Measurements from ENCODE around the gene JADE3.
A peak's percentile ranks its signal among the peaks of the same experiment; 100 is the strongest.

Gene JADE3

DNA sequence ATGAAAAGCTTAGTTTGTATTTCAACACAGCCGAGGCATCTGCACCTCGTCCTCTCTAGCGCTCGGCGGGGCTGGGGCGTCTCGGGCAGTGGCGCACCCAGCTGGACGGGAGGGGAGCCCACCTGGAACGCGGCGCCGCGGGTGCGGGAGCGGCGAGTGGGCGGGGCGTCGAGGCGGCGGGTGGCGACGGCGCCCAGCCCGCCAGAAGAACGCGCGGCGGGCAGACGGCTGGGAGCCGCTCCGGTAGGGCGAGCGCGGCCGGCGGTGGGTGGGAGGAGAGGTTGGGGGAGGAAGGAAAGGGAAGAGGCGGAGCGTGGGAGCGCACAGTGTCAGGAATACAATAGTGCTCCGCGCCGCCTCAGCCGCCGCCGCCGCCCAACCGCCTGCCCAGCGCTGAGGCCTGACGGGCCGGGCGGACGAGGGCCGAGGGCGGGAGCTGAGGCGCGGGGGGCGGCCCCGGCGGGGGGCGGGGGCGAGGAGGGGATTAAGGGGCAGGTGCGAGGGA is at the start of gene JADE3:
Gene JADE3, plus strand, starts transcription at position 324 of the 505 bp plus-strand sequence. CDS start 72,474 bp downstream, outside the sequence.
- DNase-seq, result peak; percentile 78

DNA sequence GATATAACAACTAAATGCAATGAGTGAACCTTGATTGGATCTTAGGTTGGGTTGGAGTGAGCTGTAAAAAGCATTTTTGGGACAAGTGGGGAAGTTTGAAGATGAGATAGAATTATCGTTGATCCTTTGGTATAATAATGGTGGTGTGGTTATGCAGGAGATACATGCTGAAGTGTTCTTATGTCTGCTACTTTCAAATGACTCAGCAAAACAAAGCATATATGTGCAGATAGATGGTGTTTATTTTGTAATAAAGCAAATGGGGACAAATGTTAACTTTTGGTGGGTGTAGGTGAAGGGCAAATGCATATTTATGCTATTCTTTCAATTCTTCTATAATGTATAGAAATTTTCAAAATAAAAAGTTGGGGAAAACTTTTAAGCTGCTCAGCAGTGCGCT is 49.1 kb upstream of the JADE3 start:
- DNase-seq, result no peak

DNA sequence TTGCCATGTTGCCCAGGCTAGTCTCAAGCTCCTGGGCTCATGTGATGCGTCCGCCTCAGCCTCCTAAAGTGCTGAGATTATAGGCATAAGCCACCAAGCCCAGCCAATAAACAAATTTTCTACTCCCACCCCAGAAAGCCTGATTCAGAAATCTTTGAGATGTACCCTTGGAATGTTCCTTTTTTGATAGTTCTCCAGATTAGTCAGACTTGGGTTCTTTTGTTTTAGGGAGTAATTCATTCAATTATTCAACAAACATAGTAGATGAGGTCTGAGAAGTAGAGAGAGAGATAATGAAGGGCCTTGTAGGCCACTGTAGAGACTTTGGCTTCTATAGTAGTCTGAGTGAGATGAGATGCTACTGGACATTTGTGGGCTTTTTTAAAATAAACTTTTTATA is 47.6 kb upstream of the JADE3 start:
- DNase-seq, result no peak

DNA sequence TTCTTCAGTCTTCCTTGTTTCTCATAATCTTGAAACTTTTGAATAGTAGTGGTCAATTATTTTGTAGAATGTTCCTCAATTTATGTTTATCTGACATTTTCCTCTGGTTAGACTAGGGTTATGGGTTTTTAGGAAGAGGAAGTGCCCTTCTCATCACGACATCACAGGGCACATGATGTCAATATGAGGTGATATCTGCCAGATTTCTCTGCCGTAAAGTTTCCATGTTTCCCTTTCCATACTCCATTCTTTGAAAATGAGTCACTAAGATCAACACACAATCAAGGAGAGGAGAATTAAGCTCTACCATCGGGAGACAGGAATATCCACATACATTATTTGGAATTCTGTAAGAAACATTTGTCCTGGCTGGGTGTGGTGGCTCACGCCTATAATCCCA is 46.9 kb upstream of the JADE3 start:
- no peak for DNase-seq

DNA sequence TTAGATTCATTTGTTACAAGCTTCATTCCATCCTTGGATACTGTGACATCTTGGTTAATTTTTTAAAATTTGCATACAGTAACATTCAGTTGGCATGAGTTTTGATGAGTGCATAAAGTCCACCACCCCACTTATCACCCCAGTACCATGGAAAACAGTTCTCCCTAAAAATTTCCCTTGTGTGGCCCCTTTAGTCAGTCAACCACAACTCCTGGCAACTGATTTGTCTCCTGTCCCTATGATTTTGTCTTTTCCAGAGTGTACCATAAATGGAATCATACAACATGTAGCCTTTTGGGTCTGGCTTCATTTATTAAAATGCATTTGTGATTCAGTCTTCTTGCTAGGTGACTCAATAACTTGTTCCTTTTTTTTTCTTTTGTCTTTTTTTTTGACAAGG is 45.5 kb upstream of the JADE3 start:
- no peak for DNase-seq

DNA sequence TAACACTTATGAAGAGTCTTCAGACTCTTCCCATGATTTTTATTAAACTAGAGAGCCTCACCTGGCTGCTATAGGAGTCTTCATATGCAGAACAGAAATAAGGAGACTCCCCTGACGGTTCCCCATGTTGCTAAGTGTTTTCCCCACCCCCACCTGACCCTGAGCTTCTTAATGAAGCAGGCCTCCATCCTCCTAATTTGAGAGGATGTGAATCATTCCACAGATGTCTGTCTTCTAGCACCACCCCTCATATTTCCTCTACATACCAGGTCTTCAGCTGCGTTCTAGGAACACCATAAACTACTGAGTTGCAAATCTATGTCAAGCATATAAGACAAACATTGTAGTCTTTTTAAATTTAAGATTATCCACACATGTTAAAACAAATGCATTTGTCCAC is 38.5 kb upstream of the JADE3 start:
- no peak for DNase-seq

DNA sequence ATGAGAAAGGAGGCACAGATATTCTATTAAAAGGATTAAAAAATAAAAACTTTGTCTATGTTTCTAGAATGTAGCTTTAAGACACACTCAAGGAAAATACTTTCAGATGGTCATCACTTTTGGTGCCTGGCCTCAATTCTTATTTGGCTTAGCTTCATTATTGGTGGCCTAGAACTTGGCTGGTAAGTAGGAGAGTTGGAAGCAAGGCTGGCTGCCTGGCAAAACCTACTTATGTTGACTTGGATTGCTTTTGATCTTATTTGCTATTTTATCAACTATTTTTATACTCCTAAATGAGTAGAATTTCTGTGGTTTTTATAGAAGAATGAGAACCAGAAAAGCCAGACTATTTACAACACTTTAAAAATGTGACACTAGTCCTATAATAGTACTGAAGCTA is 35.3 kb upstream of the JADE3 start:
- DNase-seq, result no peak

DNA sequence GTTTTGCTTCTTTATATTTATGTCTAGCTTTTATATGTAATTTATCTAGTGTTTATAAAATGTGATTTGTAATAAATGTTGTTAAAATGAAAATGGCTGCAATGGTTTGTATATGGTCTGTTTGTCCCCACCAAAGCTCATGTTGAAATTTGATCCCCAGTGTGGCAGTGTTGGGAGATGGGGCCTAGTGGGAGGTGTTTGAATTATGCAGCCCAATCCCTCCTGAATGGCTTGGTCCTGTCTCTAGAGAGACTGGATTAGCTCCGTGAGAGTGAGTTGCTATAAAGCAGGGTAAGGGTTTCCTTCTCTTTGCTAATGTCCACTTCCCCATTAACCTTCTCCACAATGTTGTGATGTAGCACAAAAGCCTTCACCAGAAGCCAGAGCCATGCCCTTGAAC is 30.0 kb upstream of the JADE3 start:
- no peak for DNase-seq

DNA sequence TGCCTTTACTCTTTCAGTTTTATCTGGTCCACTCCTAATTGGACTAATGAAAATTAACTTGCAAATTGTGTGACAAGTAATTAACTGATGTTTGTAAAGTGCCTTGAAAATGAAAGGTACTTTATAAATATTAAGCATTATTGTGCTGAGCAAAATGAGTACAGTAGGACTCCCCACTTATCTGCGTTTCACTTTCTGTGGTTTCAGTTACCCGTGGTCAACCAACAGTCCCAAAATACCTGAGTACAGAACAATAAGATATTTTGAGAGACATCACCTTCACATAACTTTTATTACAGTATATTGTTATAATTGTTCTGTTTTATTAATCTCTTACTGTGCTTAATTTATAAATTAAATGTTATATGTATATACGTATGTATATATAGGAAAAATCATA is 27.4 kb upstream of the JADE3 start:
- DNase-seq, result no peak

DNA sequence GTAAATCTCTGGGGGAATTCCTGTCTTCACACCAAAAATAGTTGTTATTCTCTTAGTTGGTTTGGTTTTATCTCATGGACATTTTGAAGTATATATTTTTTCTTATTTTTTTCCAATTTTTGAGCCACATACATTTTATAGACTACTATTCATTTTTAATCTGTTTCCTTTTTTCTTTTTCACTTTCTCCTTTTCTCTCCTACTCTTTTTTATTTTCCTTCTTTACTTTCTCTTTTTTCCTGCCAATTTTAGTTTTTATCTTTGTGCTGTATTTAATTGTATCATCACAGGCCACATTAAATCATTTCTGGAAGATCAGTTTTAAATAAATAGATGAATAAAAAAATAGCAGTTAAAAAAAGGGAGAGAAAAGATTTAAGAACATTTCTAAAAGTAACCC is 14.0 kb upstream of the JADE3 start:
- DNase-seq, result no peak

DNA sequence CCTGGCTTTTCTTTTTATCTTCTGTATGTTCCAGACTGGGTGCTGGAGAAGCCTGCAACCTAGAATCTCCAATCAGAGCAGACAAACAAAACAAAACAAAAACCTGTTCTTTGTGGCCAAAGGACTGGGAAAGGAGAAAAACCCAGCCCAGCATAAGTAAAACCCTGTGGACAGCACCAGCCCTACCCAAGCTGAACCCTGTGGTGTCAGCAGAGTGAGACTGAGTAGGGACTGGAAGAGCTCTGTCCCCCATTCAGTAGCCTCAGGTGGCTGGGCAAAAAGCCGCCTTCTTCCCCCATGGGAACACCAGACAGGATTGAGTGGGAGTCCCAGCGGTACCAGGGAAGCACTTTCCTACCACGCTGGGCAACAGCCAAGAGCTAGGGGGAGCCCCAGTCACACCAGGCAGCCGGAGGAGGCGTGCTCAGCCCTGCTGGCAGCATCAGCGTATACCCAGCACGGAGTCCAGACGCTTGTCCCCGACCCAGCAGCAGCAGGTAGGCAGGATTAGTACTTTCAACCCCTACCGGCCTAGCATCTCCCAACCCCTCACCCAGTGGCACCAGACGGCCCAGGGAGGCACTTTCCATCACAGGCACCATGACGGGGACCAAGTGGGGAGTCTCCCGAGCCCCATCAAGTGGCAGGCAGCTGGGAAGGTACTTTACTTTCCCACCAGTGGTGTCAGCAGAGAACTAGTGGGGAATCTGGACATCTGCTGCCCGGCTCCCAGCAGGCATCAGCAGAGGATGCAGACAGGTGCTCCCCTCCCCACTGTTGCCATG is 8.6 kb upstream of the JADE3 start:
- peak; percentile 79 for DNase-seq

DNA sequence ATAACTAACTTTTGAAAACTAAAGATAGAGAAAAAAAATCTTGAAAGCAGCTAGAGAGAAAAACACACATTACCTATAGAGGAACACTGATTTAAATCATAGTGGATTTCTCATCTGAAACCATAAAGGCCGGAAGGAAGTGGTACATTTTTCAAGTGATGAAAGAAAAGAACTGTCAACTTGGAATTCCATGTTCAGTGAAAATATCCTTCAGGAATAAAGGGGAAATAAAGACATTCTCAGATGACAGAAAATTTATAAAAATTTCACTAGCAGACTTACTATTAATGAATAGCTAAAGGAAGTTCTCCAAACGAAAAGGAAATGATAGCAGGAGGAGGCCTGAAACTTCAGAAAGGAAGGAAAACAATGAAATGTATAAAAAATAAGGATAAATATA is 7.6 kb upstream of the JADE3 start:
- no peak for DNase-seq

DNA sequence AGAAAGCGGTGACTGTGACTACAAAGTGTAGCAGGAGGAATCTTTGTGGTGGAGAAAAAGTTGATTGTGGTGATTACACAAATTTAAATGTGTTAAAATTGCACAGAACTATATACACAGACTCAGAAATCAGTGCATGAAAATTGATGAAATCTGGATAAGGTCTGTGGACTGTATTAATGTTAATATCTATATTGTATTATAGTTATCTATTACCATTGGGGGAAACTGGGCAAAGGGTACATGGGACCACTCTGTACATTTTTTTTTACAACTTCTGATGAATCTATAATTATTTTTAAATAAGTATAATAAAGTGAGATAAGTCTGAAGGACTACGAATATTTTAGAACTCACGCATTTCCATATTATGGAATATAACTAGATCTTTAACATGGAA is 1.8 kb upstream of the JADE3 start:
- no peak for DNase-seq

DNA sequence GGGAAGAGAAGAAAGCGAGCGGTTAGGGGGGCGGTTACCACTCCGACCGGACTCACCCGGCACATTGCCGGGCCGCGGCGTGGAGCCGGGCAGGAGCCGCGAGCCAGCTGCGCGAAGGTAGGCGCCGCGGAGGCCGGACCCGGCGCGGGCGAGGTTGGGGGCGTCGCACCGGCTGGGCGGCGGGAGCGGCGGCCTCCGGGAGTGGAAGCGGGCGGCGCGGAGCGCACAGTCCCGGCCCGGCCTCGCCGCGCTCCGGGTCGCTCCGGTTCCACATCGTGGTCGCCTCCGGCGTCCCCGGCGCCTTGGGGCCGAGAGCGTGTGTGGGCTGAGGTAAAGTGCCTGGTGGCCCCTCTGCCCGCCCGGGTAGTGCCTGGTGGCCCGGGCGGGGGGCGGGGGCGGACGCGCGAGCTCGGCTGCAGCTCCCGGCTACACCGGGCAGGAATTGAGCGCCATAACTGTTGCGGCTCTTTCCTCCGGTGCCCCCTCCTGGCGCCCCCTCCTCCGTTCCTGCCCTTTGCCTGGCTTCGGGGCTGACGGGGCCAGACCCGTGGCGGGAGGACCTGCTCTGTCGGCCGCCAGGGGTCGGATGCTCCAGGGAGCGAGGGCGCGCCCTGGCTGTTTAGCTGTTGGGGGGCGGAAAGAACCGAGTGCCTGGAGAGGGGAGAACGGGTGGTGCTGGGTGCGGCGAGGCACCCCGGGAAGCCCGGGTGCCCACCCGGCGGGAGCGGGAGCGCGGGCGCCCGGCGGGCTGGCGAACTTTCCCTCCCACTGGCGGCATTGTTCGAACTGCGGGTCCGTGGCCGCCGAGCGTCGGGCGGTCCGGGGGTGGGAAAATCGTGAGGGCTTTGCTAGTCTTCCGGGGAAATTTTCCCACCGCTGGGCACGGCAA is 626 bp downstream of the JADE3 start:
- peak; percentile 56 for DNase-seq

DNA sequence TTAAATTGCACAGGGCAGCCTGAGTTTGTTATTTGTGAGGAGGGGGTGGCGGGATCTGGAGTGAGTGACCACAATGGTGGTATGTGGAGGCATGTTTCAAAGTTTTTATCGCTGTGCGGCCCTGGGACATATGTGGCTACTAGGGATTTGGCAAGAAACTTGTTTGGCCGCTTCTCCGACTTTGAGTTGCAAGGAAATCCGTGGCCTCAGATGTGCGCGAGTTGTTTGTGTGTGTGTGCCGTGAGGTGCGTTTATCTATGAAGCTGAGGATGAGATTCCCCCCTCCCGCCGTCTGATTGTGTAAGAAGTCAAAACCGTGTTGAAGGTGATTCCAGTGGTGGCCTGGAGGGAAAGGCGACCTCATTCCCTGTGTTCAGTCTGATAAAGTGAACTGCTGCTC is 1.4 kb downstream of the JADE3 start:
- peak; percentile 20 for DNase-seq

DNA sequence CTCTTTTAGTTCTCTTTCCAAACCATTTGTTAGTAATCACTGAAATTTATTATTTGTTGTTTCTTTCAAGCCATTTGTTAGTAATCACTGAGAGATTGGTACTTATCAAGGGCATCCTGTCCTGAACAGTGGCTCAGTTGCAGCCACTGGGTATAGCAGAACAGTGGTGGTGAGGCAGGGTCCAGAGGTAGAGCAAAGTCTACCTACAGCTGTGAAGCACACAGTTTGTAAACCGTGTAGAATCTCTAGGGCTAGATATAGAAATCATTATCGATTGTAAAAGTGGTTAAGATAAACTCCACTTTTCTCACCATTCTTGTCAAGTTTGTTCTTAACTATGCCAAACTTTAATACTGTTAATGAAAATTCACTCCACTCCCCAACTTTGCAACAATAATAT is 4.1 kb downstream of the JADE3 start:
- no peak for DNase-seq

DNA sequence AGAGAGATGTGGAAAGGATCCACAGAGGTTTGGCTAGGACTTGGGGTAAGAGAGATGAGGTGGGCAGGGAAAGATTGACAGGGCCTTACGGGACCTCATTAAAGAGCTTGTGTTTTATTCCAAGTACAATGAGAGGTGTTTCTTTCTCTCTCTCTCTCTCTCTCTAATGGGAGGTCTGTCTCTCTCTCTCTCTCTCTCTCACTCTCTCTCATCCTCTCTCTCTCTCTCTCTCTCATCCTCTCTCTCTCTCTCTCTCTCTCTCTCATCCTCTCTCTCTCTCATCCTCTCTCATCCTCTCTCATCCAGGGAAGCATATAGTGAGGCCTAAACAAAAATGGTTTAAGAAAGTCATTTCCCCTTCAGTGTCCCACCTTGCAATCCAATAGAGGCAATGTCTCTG is 5.4 kb downstream of the JADE3 start:
- no peak for DNase-seq

DNA sequence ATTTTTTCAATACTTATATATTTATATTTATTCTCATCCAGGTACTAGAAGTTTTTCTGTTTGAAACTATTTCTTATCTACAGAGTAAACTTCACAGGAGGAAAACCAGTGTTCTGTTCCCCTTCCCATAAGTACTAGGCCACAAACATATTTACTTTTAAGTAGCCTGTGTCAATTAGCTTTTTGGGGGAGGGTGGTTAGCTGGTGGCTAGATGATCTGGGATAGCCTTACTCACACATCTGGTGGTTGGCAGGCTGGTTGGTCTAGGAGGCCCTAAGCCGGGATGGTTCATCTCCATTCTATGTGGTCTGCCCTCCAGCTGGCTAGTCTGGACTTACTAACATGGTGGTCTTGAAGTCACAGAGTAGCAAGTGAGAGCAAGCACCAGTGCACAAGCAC is 6.2 kb downstream of the JADE3 start:
- DNase-seq, result no peak

DNA sequence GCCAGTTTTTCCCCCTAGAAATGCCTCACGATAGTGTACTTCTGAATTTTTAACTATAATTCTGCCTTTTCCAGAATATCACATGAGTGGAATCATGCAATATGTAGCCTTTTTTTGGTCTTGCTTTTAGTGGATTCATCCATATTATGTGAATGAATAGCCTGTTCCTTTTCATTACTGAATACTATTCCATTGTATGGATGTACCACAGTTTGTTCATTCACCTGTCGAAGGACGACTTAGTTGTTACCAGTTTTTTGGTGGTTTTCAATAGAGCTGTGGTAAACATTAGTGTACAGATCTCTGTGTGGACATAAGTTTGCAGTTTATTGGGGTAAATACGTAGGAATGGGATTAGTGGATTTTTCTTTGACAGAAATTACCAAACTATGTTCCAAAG is 8.0 kb downstream of the JADE3 start:
- DNase-seq, result no peak

DNA sequence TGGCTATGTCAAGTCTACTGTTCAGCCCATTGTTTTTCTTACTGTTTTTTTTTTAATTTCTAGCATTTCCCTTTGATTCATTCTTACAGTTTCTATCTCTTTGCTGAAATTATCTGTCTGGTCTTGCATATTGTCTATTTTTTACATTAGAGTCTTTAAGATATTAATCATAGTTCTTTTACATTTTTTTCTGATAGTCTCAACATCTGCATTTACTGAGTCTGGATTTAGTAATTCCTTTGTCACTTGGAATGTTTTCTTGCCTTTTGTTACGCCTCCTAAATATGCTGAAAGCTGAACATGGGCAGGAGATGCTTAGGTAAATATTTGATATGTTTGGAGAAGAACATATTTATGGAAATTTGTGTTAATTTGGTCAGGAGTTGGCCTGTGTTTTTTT is 10.4 kb downstream of the JADE3 start:
- no peak for DNase-seq

DNA sequence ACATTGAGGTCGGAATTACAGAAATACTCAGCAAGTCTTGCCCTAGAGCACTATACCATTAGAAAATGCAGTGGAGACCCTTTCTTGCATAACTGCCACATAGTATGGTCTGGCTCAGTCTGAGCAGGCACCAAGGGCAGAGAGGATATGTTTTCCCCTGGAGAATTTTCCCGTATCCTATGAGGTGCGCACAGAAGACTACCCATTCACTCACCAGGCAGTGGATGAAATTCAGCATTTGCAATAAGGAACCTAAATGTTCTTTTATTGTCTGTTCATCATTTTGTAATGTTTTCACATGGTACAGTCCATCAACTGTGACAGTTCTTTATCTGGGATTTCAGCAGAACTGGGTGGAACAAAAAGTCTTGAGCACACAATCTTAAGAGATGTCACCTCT is 15.5 kb downstream of the JADE3 start:
- DNase-seq, result no peak

DNA sequence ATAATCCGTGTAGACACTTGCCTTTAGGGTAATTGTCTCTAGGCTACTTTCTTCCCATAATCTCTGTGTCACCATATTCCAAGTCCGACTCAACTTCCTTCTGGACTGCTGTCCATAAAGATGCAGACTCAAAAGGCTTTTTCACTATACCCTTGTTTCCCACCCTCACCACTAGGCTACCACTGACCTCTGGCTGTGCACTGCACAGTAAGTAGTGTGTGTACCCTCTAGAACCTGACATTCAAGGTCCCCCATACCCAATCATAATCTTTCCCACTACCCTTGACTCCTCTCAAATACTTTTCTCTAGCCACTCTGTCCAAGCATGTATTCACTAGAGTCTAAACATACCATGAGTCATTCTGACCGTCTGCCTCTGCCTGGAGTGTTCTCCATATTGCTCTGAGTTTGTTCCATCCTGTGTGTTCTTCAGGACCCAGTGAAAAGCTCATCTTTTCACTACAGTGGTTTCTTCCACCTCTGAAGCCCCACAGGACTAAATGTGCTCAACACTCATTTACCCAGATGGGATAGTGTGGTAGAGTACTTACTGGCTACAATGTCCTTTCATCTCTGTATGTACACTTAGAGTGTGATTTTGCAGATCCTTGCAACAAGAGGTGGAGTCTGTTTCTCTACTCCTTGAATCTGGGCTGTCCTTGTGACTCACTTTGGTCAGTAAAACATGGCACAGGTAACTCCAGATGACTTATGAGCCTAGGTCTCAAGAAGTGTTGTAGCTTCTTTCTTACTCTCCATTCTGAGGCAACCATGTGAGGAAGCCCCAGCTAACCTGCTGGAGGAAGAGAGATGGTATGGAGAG is 17.4 kb downstream of the JADE3 start:
- DNase-seq, result no peak

DNA sequence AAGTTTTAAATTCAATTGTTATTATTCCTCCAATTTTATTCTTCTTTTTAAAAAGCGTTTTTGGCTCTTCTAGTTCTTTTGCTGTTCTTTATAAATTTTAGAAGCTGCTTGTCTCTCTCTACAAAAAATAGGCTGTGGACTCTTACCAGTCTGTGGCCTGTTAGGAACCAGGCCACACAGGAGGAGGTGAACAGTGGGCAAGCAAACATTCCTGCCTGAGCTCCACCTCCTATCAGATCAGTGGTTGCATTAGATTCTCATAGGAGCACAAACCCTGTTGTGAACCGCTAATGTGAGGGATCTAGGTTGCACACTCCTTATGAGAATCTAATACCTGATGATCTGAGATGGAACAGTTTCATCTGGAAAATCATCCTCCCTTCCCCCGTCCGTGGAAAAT is 23.1 kb downstream of the JADE3 start:
- no peak for DNase-seq

Data from femur (tissue), 1 donor.